GM19025 (cell line): ENCODE data around the gene TNKS1BP1.
"Not testable (repeated sequence)": the region's sequence is repeated elsewhere in the genome, so short reads cannot be mapped to it uniquely, and the experiment has no call there.

Experiments used
- ATAC-seq: cut with Tn5 transposase; IDR thresholded peaks from one replicate; pipeline ENCODE4 v1.9.1; 2021; ENCODE audit warnings: mild to moderate bottlenecking, low read depth, moderate library complexity; ENCODE audit not compliant: unreplicated experiment

The TNKS1BP1 gene, protein sequence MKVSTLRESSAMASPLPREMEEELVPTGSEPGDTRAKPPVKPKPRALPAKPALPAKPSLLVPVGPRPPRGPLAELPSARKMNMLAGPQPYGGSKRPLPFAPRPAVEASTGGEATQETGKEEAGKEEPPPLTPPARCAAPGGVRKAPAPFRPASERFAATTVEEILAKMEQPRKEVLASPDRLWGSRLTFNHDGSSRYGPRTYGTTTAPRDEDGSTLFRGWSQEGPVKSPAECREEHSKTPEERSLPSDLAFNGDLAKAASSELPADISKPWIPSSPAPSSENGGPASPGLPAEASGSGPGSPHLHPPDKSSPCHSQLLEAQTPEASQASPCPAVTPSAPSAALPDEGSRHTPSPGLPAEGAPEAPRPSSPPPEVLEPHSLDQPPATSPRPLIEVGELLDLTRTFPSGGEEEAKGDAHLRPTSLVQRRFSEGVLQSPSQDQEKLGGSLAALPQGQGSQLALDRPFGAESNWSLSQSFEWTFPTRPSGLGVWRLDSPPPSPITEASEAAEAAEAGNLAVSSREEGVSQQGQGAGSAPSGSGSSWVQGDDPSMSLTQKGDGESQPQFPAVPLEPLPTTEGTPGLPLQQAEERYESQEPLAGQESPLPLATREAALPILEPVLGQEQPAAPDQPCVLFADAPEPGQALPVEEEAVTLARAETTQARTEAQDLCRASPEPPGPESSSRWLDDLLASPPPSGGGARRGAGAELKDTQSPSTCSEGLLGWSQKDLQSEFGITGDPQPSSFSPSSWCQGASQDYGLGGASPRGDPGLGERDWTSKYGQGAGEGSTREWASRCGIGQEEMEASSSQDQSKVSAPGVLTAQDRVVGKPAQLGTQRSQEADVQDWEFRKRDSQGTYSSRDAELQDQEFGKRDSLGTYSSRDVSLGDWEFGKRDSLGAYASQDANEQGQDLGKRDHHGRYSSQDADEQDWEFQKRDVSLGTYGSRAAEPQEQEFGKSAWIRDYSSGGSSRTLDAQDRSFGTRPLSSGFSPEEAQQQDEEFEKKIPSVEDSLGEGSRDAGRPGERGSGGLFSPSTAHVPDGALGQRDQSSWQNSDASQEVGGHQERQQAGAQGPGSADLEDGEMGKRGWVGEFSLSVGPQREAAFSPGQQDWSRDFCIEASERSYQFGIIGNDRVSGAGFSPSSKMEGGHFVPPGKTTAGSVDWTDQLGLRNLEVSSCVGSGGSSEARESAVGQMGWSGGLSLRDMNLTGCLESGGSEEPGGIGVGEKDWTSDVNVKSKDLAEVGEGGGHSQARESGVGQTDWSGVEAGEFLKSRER (N-terminal part only)

DNA sequence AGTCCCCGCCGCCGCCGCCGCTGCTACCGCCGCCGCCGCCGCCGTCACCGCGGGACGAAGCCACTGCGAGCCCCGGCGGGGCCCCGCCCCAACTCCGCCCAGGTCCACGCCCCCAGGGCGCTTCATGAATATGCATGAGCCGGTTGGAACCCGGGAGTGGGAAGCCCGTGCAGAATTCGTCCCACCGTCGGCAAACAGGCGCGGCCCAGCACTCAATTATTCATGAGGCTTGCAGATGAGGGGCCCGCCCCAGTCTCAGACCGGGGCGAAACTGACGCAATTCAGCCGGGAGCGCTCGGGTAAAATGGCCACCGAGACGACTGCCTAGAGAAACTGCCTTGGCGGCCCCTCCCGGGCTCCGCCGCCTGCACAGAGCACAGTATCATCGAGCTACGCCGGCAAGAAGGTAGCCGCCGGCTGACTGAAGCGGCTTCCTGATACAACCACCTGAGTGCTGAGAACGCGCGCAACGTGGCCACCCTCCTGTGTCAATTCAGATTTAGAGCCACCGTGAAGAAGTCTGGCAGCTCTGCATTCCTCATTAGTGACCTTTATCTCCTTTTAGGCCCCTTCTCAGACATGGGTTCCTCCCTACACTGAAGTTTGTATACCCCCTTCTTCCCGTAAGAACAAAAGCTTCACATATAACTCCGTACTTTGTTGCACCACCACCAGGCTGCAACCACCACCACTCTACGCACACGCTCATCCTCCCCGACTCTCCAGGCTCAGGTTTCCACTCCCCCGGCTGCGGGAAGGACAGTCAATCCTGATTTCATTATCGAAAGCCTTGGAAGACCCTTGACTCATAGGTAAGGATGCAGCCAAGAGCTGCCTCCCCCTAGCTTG is at the start of gene TNKS1BP1:
TNKS1BP1 (minus strand) TSS at position 67 of the 849 bp plus-strand sequence. CDS start 3,067 bp downstream, outside the sequence.
- peak; percentile 85 for ATAC-seq

DNA sequence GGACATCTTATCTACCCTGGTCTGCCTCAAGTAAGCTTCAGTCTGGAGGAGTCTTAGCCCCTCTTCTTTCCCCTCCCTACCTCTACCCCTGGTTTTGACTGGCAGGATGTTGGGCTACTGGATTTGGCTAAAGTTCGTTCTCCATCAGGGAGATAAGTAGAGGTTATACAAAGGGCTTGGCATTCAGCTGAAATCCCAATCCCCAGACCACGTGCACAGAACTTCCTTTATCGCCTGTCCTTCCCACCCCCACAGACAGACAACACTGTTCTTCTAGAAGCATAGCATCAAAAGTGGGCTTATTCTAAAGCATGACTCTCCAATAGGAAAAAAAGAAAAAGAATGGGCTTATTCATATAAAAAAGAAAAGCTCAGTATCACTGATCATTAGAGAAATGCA is 48.4 kb upstream of the TNKS1BP1 start:
- ATAC-seq: no peak

DNA sequence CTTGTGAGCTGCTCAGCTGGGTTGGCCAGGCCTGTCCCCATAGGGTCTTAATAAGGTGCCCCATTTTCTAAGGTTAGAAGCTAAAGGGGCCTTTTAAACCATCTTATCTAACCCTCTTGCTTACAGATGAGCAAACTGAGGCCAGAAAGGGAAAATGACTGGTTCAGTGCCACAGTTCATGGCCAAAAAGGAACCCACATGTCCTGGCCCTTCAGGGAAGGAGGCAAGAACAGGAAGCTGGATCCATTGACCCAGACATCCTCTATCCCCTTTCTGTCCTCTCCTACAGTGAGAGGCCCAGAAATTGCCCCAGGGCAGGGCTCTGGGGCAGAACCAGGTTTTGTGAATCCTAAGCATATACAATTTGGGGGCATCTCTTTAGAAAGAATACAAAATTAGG is 46.2 kb upstream of the TNKS1BP1 start:
- no peak for ATAC-seq

DNA sequence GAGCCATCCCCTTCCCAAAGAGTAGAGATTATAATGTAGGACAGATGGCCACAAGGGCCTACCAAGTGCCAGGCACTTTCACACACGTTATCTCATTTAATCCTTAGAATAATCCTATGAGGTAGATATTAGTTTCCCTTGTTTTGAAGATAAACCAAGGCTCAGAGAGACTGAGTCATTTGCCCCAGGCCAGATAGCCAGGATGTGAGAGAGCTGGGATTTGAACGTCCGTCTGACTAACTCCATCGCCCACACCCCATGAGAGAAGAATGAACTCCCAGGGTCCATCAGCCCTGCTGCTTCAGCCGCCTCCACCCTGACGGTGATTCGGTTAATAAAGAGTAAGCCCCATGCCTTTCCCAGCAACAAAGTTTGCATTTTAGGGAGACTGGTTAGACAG is 45.5 kb upstream of the TNKS1BP1 start:
- ATAC-seq: no peak

DNA sequence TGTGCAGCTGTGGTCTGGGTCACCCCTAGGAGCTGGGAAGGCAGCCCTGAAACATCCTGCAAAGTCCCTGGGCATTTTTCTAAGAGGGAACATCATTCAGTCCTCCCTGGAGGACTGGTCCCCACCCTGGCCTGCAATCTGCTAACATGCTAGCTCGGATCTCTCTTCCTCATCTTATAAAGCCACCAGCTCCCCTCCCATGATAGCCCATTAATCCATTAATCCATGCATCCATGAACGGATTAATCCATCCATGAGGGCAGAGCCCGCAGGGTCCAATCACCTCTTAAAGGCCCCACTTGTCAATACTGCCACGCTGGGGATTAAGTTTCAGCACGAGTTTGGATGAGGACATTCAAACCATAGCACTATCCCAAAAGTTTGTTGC is 44.1 kb upstream of the TNKS1BP1 start:
- ATAC-seq: no peak

DNA sequence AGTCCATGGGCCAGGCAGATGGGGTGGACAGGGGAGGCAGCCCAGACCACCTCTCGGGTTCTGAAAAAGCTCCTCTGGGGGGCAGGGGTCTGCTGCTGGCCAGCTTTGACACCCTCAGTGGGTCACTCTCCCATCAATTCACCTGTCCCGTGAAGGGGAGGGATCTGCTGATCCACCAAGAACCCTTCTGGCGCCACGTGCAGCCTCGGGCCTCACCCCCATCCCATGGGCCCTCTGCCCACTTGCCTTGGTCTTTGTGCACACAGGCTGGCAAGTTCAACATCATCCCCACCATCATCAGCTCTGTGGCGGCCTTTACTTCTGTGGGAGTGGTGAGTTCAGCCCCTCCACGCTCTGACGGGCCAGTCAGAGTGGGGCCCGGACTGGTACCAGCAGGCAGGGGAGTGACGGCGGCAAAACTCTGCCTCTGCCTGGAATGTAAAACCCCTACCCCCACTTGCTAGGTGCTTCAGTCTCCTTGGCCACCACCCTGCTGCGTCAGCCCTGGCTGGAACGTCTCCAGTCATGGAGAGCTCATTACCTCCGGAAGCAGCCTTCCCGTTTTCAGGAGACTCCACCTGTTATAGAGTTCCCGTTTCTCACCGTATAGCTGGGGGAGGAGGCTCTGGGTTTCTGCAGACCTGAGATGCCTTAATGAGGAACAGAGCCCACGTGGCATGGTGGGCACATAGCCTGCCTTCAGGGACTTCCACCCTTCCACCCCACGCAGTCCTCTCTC is 43.5 kb upstream of the TNKS1BP1 start:
- ATAC-seq: no peak

DNA sequence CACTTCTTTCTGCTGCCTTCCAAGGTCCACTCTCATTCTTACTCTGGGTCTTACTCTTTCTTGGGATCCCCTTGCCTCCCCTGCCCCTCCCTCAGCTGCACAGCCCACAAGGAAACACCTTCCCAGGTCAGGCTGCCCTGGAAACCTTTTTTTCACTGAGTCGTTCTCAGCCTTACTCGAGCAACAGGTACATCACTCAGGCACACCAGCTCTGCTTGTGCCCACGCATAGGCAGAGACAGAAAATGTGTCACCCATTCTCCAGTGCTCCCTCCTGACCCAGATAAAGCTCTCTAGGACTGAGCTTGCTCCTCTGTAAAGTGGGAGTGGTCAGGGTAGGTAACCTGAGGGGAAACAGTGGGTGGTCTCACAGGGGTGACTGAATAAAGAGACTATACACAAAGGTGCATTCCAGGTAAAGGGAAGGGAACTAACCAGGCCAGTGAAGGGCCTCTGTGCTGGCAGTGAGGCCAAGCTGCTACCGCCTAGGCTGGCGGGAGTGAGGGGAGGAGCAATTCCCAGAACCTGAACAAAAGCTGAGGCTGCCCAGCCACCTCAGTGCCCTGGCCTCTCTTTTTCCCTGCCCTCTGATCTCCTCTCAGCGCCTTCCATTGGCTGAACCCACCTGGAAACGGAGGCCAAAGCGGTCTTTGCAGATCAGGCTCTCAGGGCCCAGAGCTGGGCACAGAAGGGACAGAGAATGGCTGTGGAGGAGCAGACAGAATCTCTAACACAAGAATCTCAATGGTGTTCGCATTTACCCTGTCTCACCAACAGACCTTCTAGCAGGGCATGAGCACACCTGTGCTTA is 40.3 kb upstream of the TNKS1BP1 start:
- ATAC-seq: no peak

DNA sequence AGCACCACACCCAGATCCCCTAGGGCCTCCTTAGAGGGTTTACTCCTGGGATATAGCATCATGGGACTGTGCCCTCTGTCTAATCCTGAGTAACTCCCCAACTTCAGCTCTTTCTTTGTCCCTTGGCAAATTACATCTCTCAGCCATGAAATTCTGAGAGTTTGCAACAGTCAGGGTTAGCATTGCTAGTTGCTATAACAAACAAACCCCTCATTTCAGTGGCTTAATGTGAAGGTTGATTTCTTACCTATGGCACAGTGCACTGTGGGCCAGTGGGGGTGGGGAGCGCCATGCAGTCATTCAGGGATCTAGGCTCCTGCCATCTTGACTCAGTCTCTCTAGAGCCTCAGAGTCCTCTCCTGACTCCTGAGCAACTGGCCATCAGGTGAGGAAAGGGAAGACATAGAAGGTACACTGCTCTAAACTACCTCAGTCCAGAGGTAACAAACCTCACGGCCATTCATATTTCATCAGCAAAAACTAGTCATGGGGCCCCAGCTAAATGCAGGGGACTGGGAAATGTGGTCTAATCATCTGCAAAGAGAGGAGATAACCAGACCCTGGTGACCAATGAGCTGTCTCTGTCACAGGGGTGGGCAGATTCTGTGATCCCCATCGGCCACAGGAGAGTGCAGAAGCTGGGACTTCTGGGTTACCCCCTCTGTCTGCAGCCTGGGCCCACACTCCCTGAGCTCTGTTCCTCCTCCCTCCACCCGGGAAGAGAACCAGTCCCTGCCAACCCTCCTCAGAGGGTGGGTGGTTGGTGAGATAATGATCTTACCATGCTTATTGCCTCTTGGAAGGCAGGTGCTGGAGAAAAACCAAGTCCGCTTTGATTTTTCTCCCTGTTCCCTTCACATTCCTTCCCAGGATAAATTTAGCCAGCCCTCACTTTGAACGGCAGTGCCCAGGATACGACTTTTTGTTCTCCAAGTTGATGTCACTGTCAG is 38.7 kb upstream of the TNKS1BP1 start:
- no peak for ATAC-seq

DNA sequence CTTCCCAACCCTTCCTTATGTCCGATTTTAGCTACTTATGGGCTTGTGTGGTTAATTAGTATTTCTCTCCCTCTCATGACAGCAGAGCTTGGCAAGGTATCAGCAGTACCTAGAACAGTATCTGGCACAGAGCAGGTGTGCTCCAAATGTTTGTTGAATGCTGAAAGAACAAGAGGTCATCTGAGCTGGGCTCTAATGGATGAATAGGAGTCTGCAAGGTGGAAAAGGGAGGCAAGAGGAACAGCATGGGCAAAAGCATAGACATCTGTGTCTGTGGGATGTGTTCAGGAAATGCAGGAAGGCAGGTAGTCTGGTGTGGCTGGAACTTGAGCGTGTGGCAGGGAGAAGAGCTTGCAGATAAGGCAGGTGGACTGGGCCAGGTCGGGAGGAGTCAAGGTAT is 37.2 kb upstream of the TNKS1BP1 start:
- no peak for ATAC-seq

DNA sequence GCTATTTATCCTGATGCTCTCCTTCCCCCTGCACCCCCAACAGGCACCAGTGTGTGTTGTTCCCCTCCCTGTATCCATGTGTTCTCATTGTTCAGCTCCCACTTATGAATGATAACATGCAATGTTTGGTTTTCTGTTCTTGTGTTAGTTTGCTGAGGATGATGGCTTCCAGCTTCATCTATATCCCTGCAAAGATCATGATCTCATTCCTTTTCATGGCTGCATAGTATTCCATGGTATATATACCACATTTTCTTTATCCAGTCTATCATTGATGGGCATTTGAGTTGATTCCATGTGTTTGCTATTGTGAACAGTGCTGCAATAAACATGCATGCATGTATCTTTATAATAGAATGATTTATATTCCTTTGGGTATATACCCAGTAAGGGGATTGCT is 36.7 kb upstream of the TNKS1BP1 start:
- ATAC-seq: not testable (repeated sequence)

DNA sequence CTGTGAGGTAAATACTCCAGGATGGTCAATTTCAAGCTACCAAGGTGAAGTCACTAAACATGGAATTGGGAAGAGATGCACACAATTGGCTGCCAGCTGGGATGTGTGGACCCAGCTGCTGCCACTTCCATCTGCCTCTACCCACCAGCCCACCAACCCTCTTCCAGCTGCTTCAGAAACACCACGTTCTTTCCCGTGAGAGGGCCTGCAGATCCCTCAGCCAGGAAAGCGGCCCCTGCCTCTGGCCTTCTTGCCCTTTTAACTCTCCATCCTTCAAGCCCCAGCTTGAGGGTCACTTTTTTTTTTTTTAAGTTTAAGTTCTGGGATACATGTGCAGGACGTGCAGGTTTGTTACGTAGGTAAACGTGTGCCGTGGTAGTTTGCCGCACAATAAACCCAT is 36.2 kb upstream of the TNKS1BP1 start:
- no peak for ATAC-seq

DNA sequence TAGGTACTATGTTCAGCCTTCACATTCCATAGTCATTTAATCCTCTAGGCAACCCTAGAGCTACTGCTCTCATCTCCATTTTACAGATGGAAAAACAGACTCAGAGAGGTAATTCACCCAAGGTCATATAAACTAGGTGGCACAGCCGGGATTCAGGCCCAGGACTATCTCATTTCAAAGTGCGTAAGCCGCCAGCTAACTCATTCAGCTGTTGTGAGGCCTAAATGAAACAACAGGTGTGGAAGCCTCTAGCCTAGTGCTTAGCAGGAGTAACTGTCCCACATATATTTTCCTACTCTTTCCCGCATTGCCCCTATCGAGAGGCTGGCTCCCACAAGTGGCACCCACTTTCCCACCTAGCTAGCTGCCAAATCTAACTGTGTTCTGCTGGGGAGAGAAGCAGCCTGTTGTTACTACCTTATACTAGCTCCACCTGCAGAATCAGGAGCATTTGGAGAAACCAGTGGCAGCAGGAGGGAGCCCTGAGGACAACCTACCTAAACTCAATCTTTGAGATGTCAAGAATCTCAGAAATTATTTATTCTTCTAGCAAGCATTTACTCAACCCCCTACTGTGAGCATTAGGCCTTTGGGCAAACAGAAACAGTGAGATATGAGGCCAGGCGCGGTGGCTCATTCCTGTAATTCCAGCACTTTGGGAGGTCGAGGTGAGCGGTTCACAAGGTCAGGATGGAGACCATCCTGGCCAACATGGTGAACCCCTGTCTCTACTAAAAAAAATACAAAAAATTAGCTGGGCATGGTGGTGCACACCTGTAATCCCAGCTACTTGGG is 35.3 kb upstream of the TNKS1BP1 start:
- no peak for ATAC-seq

DNA sequence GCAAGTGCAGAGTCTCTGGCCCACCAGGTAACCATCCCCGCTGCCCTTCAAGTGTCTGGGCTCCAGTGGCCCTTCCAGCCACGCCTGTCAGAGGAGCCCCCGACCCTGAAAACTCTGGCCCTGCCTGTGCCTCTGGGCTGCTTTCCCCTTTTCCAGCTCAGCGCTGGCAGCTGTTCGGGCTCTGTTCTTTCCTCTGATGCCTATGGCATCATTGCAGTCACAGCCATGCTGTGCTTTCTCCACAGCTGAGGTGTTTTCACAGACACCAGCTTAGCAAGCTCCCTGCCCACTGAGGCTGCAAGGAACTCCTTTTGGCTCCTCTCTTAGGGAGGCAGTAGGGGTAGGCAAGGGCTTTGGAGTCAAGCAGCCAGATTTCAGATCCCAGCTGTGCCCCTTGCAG is 34.6 kb upstream of the TNKS1BP1 start:
- ATAC-seq: no peak

DNA sequence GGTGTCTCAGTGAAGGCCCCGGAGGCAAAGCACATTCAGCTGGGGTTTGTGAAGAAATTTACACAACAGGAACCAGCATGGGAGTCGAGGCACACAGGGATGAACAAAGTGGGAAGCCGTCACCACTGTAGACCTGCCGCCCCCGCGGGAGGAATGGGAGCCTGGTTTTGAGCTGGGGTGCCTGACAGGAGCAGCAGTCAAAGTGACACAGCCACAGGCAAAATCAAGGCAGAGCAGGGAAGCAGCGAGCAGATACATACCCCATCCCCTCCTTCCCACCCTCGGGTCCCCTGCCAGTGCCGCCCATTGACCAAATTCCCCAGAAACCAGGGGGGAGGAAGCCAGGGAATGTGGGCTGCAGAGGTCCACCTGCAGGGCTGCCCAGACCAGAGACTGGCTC is 34.2 kb upstream of the TNKS1BP1 start:
- ATAC-seq: no peak

DNA sequence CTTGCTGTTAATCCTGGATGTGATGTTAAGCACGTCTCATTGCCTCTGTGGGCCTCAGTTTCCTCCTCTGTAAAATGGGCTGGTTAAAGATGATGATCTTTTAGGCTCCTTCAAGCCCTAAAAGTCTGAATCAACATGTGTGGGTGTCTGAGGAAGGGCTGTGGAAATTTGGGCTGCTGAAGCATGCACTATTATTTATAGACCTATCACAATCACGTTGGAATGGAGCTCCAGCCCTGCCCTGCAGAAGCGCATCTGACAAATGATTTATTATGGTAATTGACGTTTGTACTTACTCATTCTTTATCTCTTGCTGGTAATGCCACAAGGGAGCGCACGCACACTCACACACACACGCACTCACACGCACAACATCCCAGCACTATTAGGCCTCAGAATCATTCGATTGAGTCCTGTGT is 33.8 kb upstream of the TNKS1BP1 start:
- no peak for ATAC-seq

DNA sequence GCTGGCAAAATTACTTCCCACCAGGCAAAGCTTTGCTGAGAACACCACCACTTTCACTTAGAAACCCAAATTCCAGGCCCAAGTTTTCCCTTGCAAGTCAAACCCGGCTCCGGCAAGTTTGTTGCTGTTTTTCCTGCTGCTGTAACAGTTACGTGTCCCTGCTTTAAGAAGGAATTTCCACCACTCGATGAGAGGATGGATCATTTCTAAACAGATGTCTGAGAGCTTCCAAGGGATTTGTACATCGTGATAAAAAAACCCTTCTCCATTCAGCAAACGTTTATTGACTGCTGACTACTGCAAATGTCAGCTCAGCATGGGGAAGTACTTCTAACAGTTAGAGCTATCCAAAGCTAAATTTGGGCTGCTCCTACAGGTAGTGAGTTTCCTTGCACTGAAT is 33.1 kb upstream of the TNKS1BP1 start:
- ATAC-seq: no peak

DNA sequence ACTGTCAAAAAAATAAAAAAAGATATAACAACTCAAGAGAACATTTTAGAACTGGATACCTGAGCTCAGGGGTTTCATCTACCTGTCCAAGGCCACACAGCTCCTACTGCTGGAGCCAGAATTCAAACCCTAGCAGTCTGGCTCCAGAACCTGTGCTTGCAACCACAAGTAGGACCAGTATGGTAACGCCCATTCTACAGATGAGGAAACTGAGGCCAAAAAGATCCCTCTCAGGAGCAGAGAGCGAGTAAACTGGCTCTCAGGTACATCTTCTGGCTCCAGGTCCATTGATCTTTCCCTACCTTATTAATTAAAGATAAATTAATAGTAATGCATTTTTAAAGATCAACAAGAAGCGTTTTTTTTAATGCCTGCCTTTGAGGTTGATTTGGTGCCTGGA is 32.6 kb upstream of the TNKS1BP1 start:
- ATAC-seq: no peak
